Heart left ventricle (tissue), 13 donors: ENCODE results near the gene POMP.

ENCODE experiments used
- CTCF ChIP-seq, 12 donors: fragments of 200-600 bp; sonication (generic) in 4 of 12; IDR thresholded peaks; one replicate each; pipeline versions ENCODE4 v1.5.0 to v1.8.0; 2018 to 2022; ENCODE audit warnings: antibody characterized with exemption in 12 of 12, mild to moderate bottlenecking in 5 of 12
- POLR2A ChIP-seq, 2 donors: fragments of 450-650 bp; IDR thresholded peaks; one replicate each; pipeline ENCODE4 v1.6.1; 2017; ENCODE audit warnings: antibody characterized with exemption in 2 of 2, mild to moderate bottlenecking in 2 of 2, moderate library complexity in 2 of 2
- donor health status: ischemic (EF 13 %, LVEDD 7.1; RV severe dilation, severe dysfunction).
- donor health status: DM: no; HTN: yes; CAD: no.
- donor health status: DM: no; HTN: no; CAD: no.
- donor health status: ischemic (EF 25% LVEDD 6.9; RV normal size, moderate dysfunction).
- donor health status: ischemic (EF 25% LVEDD 5.7; RV mildly dilated, moderate dysfunction).
- donor health status: ischemic (EF 35%, LVEDD 5.7; RV mildly dilated, moderate dysfunction).
- donor health status: nonischemic (EF 11% LVEDD 7.7; RV severe dilation, severe dysfunction).
- donor health status: DM: yes; HTN: yes; CAD: no.
- donor health status: PGD.
- donor health status: ischemic (EF 29% LVEDD 5.4; RV normal size, mild dysfunction).
- donor health status: nonischemic (EF 23%, LVEDD 6.1; RV moderate dilation, normal function).

GRCh38 chr13:28679628-28680027, 20.7 kb downstream of the POMP start:
- TF ChIP-seq CTCF (IDR thresholded peaks at IDR 0.05) (peak in 11 of 12 donors; percentile 8 to 51 (median 37)), POLR2A (IDR thresholded peaks at IDR 0.05) (no peak)
